ENCODE data around the gene DELE1.

The DELE1 gene

GRCh38 chr5:141923448-141924313 lies at the start of gene DELE1:
DELE1 (plus strand) TSS chr5:141923871; CDS start chr5:141923942, 71 bp downstream.
- DNase-seq, result peak; percentile 91

DNA sequence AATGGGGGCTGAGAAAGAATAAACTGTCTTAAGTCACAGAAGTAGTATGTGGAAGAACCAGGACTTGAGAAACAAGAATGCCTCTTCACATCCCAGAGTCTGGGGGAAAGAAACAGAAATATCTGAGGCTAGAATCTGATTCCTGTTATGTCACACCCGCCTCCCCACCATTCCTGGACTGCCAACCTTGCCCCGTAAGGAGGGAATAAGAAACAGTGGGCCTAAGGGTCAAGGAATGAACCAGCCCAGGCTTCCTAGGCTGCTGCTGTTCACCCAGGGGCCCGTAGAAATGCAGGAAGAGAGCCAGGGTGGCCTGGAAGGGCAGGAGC lies 49.8 kb upstream of the DELE1 start:
- no peak for DNase-seq

GRCh38 chr5:141874262-141874964 lies 49.3 kb upstream of the DELE1 start:
- no peak for DNase-seq

DNA sequence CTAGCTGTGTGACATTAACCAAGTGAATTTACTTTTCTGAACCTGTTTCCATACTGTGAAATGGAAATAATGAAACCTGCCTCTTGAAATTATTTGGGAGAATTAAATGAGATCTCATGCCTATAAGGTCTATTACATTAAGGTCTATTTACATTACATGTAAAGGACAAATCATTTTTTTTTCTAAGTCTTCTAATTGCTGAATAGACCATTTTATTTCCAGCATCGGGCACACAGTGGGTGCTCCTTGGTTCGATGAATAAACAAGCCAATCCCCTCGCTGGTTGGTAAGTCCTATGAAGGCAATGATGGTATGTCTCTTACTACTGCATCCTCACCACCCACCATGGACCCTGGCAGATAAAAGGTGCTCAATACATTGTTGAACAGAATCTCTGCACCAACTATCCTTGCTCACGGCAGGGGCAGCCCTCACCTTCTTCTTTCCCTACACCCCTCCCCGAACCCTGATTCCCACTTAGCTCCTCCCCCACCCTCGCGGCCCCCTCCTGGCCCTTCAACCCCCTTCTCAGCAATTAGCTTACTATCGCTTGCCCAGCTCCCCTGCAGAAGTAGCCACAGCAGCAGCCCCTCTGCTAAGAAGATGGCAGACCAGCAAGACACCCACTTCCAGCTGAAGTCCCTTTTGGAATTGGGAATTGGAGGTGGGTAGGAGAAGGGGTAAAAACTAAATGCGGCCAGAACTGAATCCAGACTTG lies 48.5 kb upstream of the DELE1 start:
- no peak for DNase-seq

DNA sequence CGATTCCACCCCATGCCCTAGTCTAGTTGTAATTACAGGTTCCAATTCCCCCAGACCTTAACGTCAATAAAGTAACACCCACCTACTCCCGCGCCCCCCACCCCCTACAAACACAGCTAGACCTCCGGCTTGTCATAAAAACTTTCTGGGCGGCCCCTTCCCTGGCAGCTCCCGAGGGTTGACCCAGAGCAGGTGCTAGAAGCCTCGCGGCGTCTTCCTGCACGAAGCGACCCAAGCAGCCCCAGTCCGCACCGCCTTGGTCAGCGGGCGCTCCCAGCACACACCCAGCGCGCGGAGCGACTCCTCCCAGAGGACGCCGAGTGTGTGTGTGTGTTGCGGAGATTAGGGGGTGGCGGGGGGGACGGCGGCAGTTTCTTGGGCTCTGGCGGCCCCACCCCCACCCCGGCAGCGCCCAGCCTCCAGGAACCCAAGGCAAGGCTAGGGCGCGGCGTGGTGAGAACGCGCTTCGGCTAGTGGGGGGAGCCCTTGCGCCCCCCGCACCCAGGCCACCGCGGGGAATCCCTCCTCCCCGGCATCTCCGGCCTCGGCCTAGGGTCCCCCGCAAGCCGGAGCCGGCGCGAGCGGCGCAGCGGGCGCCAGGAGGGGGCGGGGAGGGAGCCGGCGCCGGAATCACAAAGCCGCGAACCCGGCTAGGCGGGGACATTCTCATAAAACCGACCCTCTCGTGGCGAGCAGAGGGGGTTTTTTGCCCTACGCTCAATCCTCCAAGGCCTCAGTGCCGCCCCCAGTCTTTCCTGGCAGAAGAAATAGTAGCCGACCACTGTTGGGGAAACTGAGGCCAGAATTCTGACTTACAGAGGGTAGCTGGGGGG lies 47.7 kb upstream of the DELE1 start:
- peak; percentile 18 for DNase-seq

GRCh38 chr5:141876628-141877355 lies 46.9 kb upstream of the DELE1 start:
- DNase-seq, result peak; percentile 34

DNA sequence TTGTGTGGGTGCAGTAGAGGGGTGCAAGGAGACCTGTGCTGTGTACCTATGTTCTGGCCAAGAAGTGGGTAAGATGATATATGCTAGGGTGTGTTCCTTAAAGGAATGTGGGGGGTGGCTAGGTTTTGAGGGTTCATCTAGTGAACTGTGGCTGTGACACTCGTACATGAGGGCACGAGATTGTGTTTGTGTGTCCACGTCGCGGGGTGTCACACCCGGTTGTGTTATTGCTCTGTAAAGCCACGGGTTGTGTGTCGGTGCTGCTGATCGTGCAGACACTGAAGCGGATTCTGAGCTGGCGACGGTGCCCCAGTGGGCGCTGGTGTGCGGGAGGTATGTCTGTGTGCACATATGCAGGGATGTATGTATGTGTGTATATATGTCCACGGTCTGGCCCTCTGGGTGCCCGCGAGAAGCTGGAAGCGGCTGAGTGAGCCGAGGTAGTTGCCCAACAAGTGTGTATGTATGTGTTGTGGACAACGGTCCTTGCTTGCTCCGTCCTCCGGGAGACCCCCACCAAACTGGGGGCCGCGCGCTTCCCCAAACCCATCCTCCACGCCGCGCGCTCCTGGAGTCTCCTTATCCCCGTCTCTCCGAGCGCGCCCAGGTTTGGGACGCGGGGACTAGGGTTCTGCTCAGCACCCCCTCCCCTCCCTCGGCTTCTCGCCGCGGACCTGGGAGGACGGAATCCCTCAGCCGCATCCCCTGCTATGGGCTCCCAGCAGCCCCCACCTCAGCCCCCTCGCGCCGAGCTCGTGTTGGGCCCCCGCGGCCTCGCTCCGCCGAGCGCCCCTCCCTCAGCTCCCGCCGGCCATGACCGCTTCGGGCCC lies 46.1 kb upstream of the DELE1 start:
- DNase-seq, result peak; percentile 29

DNA sequence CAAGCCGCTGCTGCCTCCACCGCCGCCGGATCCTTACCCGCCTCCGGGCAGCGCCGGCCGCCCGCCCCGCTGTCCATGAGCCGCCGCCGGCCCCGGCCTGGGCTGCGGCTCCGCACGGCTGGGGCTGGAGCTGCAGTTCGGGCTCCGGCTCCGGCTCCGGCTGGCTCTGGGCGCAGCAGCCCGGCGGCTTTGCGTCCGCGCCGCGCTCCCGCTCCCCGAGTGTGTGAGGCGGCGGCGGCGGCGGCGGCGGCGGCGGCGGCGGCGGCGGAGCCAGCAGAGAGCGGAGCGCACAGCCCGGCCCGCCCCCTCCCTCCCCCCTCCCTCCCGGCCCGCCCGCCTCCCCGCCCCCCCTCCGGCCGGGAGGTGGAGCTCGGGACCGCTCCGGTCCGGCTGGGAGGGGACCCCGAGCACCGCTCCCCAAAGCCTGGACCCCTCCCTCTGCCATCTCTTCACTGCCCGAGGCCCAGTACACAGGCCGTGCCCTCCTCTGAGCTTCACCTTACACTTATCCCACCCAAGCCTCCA lies 45.4 kb upstream of the DELE1 start, which contains the start of gene PCDH1:
PCDH1 (minus strand) TSS at position 225 of the 525 bp plus-strand sequence; CDS start at position 77, 148 bp downstream.
- peak; percentile 28 for DNase-seq

GRCh38 chr5:141878711-141879425 lies 44.8 kb upstream of the DELE1 start:
- DNase-seq, result peak; percentile 94

GRCh38 chr5:141879426-141879759 lies 44.3 kb upstream of the DELE1 start:
- DNase-seq, result no peak

DNA sequence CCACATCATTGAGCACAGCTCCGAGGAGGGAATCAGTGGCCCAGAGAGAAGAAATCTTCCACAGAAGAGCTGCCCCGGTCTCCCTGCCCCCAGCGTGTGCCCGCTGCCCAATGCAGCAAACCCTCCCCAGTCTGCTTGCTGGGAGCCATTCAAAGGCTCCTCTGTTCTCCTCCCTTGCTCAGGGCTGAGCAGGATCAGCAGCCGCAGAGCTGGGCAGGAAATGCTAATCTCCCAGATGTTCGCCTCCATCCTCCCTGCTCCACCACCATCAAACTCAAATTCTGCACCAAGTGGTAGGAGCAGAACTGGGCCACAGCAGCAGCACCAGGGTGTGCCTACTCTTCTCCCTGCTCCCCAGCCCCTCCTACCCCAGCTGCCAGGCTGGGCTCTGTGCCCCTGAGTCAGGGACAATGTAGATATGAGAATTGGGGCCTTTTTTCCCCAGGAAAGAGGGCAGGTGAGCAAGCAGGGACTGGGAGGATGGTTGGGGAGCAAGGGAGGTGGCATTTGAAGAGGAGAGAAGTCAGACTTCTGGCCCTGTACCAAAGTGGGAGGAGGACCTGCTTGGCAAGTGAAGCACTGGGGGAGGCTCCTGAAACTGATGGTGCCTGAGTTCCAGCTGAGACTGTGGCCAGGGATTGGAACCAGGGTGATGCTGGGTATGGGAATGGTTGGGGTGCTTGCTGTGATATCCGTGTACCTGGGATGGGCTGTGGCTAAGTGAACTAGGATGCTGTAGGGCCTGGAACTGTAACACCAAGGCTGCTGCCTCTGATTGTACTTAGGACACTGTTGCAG lies 43.5 kb upstream of the DELE1 start:
- no peak for DNase-seq

GRCh38 chr5:141880961-141881801 lies 42.5 kb upstream of the DELE1 start:
- DNase-seq, result no peak

DNA sequence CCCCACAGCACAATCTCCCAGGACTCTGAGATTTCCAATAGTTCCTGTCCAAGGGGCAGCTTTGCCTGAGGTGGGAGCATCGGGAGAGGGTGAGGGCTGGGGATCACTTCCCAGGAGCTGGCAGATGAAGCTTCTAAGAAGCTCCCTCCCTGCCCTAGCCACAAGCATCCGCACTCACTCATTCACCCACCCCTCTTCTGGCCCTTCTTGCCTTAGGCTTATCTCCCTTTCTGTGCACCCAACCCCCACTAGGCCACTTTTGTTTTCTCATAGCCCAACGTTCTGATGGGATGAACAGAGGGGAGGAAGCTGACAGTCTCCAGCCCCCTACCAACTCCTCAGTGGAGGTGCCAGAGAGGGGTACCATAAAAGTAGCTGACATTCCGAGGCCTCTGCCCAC lies 41.8 kb upstream of the DELE1 start:
- no peak for DNase-seq

DNA sequence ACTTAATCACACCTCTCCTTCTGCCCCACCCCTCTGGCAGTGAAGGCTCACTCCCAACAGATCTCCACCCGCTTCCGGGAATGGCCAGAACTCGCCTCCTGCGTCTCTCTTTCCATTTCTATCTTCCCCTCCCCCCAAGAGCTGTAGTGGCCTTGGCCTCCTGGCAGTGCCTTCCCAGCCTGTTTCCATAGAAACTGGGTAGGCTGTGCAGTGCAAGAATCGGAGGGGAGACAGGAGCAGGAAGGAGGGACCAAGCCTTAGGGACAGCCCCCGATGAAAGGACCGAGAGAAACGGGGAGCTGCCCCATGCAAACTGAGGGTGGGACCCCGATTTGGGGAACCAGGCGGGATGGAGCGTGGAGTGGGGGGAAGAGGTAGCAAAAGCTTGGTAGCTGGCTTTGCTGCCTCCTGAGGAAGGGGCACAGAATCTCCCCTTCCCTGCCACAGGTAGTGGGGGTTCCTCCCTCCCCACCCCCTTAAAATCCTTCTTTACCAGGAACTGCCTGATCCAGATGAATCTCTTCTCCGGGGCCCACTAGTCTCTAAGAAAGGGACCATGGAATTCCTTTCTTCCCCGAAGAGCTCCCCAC lies 41.0 kb upstream of the DELE1 start:
- DNase-seq, result no peak

- peak; percentile 15 for DNase-seq
These were observed 40.3 kb upstream of the DELE1 start for GRCh38 chr5:141883184-141883891.

- DNase-seq, result no peak
These were observed 39.8 kb upstream of the DELE1 start for GRCh38 chr5:141883892-141884318.

- DNase-seq, result no peak
These were observed 34.3 kb upstream of the DELE1 start for GRCh38 chr5:141889282-141889871.

Data from CD4-positive, alpha-beta T cell treated with Interleukin-21 for 1 hour (primary cell).